ENCODE data around the gene VPREB3. TPM values are rescaled to one million over a fixed set of nuclear protein-coding genes. Genes with fewer than 3 reads are reported as not detected.
A peak's percentile ranks its signal among the peaks of the same experiment; 100 is the strongest.

Gene VPREB3
- total RNA-seq, 1 experiment from 2014 or later, result not detected

DNA sequence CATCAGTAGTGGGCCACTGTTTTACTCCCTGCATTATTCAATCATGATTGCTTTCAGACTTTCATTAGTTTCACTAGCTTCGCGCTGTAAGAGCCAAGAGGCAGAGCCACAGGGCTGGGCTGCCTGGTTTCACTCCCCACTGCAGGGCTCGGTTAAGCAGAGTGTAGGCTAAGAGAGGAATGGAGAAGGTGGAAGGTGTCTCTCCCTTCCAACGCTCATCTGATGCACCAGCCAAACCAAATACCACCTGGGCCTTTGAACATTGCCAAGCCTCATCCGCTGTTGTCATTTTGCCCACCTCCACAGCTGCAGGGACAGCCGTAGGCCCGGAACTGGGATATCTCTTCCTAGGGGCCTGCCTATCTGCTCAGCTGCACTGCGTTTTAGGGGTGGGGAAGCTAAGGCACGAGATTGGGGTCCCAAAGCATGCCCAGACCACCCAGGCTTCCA lies 32.1 kb upstream of the VPREB3 start:
- BruUV-seq (replicated peaks), result TSS peak; percentile 94
- TF ChIP-seq REST (IDR thresholded peaks at IDR 0.05; ENCODE audit: insufficient read depth in 1 of 2, low read depth in 2 of 2, low read length in 1 of 2) (no peak), TCF7L2 (IDR thresholded peaks at IDR 0.05; ENCODE audit: low read depth, low read length) (no peak), CTCF (IDR thresholded peaks at IDR 0.05) (no peak), POLR2AphosphoS5 (IDR thresholded peaks at IDR 0.05; ENCODE audit: low read depth, low read length) (no peak), SIN3A (IDR thresholded peaks at IDR 0.05; ENCODE audit: borderline replicate concordance, insufficient read depth, low read depth, low read length) (no peak)
- no peaks in the 10 kb centered on the region for H3K9me3 ChIP-seq (ENCODE audit: control insufficient read depth, insufficient read depth, low read depth, low read length)
- ChIA-PET POLR2A (no interaction called here), CTCF (interaction anchor here (0.6 kb wide), 1 partner anchor 30 kb away, joined by 7 read pairs; no protein-coding TSS in a partner anchor)
- in situ Hi-C loops (cut with HindIII; ENCODE audit: low pct_unique_long_range_greater_than_20kb, low sequenced_read_pairs) (no loop called here), intact Hi-C loops (cut with micrococcal nuclease; ENCODE audit: unreplicated experiment) (no loop called here)
- H3K36me3 ChIP-seq (ENCODE audit: control insufficient read depth, insufficient read depth, low read length), result no peaks in the 10 kb centered on the region
- ATAC-seq (no peak), DNase-seq (ENCODE audit: low read depth, low spot score) (no peak)
- H3K4me3 ChIP-seq (ENCODE audit: low read depth in 2 of 2, low read length in 2 of 2), result peak overlapping the region; percentile 83 to 87
- peaks cover 10% of the 10 kb centered on the region for H3K4me1 ChIP-seq (ENCODE audit: control insufficient read depth, insufficient read depth, low read length)
- H3K27me3 ChIP-seq (ENCODE audit: control insufficient read depth, insufficient read depth, low read length), result no peaks in the 10 kb centered on the region
- peak overlapping the region; percentile 91 for H3K27ac ChIP-seq (ENCODE audit: low read length)

GRCh38 chr22:23784215-23784732 lies 30.0 kb upstream of the VPREB3 start:
- H3K27me3 ChIP-seq (ENCODE audit: control insufficient read depth, insufficient read depth, low read length), result no peaks in the 10 kb centered on the region
- peaks cover 10% of the 10 kb centered on the region for H3K4me1 ChIP-seq (ENCODE audit: control insufficient read depth, insufficient read depth, low read length)
- H3K4me3 ChIP-seq (ENCODE audit: low read depth in 2 of 2, low read length in 2 of 2), result no peak overlapping the region
- H3K36me3 ChIP-seq (ENCODE audit: control insufficient read depth, insufficient read depth, low read length), result no peaks in the 10 kb centered on the region
- no TSS peak for BruUV-seq (replicated peaks)
- in situ Hi-C loops (cut with HindIII; ENCODE audit: low pct_unique_long_range_greater_than_20kb, low sequenced_read_pairs) (no loop called here), intact Hi-C loops (cut with micrococcal nuclease; ENCODE audit: unreplicated experiment) (no loop called here)
- H3K27ac ChIP-seq (ENCODE audit: low read length), result no peak overlapping the region
- ChIA-PET CTCF (no interaction called here), POLR2A (no interaction called here)
- ATAC-seq (no peak), DNase-seq (ENCODE audit: low read depth, low spot score) (no peak)
- TF ChIP-seq TCF7L2 (IDR thresholded peaks at IDR 0.05; ENCODE audit: low read depth, low read length) (no peak), CTCF (IDR thresholded peaks at IDR 0.05) (no peak)
- H3K9me3 ChIP-seq (ENCODE audit: control insufficient read depth, insufficient read depth, low read depth, low read length), result no peaks in the 10 kb centered on the region

Measured in Panc1 (cell line).